Stimulated activated naive B cell treated with anti-CD40 and anti-IgM and Interleukin-4, amounts not matched to agents 10 μg/mL and 1 μg/mL and 100 μg/mL, for 72 hours (primary cell): ENCODE data around the gene FKBP2.

ENCODE experiments used
- ATAC-seq, 2 donors: fragments of 150-1000 bp; cut with Tn5 transposase; replicated peaks; 2 replicates each; pipeline ENCODE4 v1.10.0; 2021; ENCODE audit warnings: moderate library complexity in 1 of 2
- DNase-seq: peaks from one replicate; pipeline ENCODE4 v3.0.0; 2021
- H3K27ac Mint-ChIP-seq: one replicate; pipeline ENCODE4 v1.8.0; 2022; ENCODE audit warnings: mild to moderate bottlenecking, mixed read lengths
- H3K27me3 Mint-ChIP-seq, 2 donors: one replicate each; pipeline ENCODE4 v1.8.0; 2022; ENCODE audit warnings: mixed read lengths in 2 of 2
- H3K36me3 Mint-ChIP-seq, 2 donors: one replicate each; pipeline ENCODE4 v1.8.0; 2022; ENCODE audit warnings: mixed read lengths in 2 of 2, mild to moderate bottlenecking in 1 of 2
- H3K4me1 Mint-ChIP-seq, 2 donors: one replicate each; pipeline ENCODE4 v1.8.0; 2022; ENCODE audit warnings: mixed read lengths in 2 of 2, mild to moderate bottlenecking in 1 of 2
- H3K4me3 Mint-ChIP-seq, 2 donors: one replicate each; pipeline ENCODE4 v1.8.0; 2022; ENCODE audit warnings: mild to moderate bottlenecking in 2 of 2, mixed read lengths in 2 of 2, moderate library complexity in 1 of 2
- H3K9me3 Mint-ChIP-seq, 2 donors: one replicate each; pipeline ENCODE4 v1.8.0; 2022; ENCODE audit warnings: mixed read lengths in 2 of 2, mild to moderate bottlenecking in 1 of 2

FKBP2 gene

DNA sequence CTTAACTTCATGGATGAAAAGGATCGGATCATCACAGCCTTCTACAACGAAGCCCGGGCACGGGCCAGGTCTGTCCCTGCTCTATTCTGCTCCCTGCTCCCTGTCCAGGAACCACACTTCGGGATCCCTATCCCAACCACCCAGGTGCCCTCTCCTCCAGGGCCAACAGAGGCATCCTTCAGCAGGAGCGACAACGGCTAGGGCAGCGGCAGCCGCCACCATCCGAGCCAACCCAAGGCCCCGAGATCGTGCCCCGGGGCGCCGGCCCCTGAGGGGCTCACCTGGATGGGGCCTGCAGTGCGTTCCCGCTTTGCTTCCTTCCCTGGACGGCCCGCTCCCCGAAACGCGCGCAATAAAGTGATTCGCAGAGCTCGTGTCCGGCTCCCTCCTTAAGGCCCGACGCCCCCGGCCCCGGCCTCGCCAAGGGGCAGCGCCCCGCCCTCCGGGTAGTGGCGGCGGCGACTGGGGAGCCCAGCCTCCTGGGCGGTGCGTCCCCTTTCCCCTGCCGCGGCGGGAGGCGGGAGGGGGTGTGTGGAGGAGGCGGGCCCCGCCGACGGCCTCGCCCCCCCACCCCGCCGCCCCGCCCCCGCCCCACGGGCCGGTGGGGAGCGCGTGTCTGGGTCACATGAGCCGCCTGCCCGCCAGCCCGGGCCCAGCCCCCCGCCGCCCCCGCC, 6.8 kb upstream of the FKBP2 start, which contains the start of gene VEGFB:
Gene VEGFB, plus strand, starts transcription at position 672 of the 674 bp plus-strand sequence. CDS start 250 bp downstream, outside the sequence.
- DNase-seq = peak; percentile 63
- Mint-ChIP-seq H3K36me3 (peaks cover 26 to 47% of the 10 kb centered on the region in 2 donors), H3K4me3 (peak within 1 kb of the TSS; percentile 94 to 95)

DNA sequence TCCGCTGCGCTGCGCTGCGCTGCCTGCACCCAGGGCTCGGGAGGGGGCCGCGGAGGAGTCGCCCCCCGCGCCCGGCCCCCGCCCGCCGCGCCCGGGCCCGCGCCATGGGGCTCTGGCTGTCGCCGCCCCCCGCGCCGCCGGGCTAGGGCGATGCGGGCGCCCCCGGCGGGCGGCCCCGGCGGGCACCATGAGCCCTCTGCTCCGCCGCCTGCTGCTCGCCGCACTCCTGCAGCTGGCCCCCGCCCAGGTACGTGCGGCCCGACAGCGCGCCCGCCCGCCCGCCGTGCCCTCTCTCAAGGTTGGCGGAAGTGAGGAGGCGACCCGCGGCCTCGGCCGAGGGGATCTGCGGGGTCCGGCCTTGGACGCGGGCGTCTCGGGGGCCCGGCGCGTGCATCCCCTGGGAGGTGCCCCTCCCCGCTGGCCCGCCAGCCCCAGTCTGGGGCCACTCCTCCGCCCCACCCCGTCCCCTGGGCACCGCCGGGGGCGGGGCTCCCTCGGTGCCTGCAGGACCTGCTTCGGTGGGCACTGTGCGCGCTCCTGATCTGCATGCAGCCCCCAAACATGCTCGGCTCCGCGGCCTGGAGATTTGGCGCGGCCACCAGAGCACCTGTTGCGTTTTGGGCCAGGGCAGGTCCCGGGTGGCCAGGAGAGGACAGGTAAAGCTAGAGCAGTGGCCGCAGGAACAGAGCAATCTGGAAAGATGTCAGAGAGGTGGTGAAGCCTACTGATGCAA, 6.1 kb upstream of the FKBP2 start:
- DNase-seq (no peak), ATAC-seq (peak; percentile 45 to 46)
- Mint-ChIP-seq H3K4me3 (peak overlapping the region; percentile 94 to 95), H3K4me1 (peaks cover 47 to 88% of the 10 kb centered on the region in 2 donors), H3K27ac (peak overlapping the region; percentile 92), H3K27me3 (no peaks in the 10 kb centered on the region), H3K36me3 (peaks cover 27 to 45% of the 10 kb centered on the region in 2 donors), H3K9me3 (no peaks in the 10 kb centered on the region)

More for the DNA sequence above, 6.8 kb upstream of the FKBP2 start, which contains the start of gene VEGFB:
- ATAC-seq = peak; percentile 55 to 62
- Mint-ChIP-seq H3K9me3 (no peaks in the 10 kb centered on the region), H3K4me1 (peaks cover 51 to 88% of the 10 kb centered on the region in 2 donors), H3K27me3 (no peaks in the 10 kb centered on the region), H3K27ac (peak within 1 kb of the TSS; percentile 92)

DNA sequence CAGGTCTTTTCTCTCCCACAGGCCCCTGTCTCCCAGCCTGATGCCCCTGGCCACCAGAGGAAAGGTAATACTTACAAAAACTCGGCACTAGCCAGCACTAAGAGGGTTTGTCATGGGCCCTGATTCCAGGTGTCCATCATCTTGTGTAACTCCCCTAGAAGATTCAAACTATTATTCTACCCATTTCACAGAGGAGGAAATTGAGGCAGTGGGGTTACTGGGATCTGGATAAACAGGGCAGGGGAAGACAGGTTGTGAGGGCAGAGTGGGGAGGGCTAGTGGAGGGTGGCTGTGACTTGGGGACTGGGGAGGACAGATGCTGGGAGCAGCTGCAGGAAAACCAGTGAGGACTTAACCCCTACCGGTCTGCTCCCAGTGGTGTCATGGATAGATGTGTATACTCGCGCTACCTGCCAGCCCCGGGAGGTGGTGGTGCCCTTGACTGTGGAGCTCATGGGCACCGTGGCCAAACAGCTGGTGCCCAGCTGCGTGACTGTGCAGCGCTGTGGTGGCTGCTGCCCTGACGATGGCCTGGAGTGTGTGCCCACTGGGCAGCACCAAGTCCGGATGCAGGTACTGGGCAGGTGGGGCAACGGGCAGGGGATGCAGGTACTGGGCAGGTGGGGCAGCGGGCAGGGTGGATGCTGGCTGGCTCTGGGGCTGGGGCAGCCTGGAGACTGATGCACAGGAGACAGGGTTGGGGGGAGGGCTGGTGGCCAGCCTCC, 5.3 kb upstream of the FKBP2 start:
- peak overlapping the region; percentile 92 for H3K27ac Mint-ChIP-seq
- no peaks in the 10 kb centered on the region for H3K9me3 Mint-ChIP-seq
- H3K4me1 Mint-ChIP-seq = peaks cover 49 to 89% of the 10 kb centered on the region in 2 donors
- no peaks in the 10 kb centered on the region for H3K27me3 Mint-ChIP-seq
- H3K4me3 Mint-ChIP-seq = peak overlapping the region; percentile 94 to 95
- no peak for DNase-seq
- ATAC-seq = no peak
- peaks cover 32 to 45% of the 10 kb centered on the region in 2 donors for H3K36me3 Mint-ChIP-seq

DNA sequence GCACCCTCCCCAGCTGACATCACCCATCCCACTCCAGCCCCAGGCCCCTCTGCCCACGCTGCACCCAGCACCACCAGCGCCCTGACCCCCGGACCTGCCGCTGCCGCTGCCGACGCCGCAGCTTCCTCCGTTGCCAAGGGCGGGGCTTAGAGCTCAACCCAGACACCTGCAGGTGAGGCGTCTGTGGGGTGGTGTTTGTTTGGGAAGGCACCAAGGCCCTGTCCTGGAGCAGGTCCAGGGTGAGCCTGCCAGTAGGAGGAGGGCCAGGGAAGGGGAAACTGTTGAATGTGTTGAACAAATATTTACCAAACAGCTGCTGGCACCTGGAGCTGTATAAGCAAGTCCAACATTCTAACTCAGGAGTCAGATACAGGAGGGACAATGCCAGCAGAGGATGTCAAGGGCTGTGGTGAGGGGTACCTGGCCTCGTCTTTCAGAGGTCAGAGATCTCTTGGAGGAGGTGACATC, 3.4 kb upstream of the FKBP2 start:
- Mint-ChIP-seq H3K36me3 (peaks cover 34 to 48% of the 10 kb centered on the region in 2 donors), H3K9me3 (no peaks in the 10 kb centered on the region), H3K27ac (peak overlapping the region; percentile 87), H3K27me3 (no peaks in the 10 kb centered on the region), H3K4me1 (peaks cover 40 to 81% of the 10 kb centered on the region in 2 donors), H3K4me3 (peak overlapping the region in 1 of 2 donors; percentile 37)
- no peak for DNase-seq
- ATAC-seq = no peak

DNA sequence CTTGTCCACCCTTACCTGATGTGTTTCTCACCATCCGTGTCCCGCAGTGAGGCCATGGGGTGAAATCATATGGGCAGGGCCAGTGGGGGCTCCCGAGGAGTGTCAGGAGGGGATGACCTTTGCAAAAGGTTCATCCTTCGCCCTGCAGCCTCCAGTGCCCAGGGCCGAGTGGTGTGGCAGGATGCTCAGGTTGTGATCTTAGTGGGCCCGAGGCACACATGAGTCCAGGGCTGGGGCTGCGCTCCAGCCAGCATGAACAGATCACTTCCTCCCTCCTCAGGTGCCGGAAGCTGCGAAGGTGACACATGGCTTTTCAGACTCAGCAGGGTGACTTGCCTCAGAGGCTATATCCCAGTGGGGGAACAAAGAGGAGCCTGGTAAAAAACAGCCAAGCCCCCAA, 2.8 kb upstream of the FKBP2 start:
- H3K9me3 Mint-ChIP-seq = no peaks in the 10 kb centered on the region
- H3K27ac Mint-ChIP-seq = peak overlapping the region; percentile 99
- no peaks in the 10 kb centered on the region for H3K27me3 Mint-ChIP-seq
- peaks cover 38 to 51% of the 10 kb centered on the region in 2 donors for H3K36me3 Mint-ChIP-seq
- H3K4me3 Mint-ChIP-seq = no peak overlapping the region
- ATAC-seq (no peak), DNase-seq (no peak)
- peaks cover 40 to 81% of the 10 kb centered on the region in 2 donors for H3K4me1 Mint-ChIP-seq

- ATAC-seq = no peak
- peaks cover 43 to 81% of the 10 kb centered on the region in 2 donors for H3K4me1 Mint-ChIP-seq
- H3K36me3 Mint-ChIP-seq = peaks cover 44 to 60% of the 10 kb centered on the region in 2 donors
- no peak overlapping the region for H3K4me3 Mint-ChIP-seq
- no peak for DNase-seq
- peak overlapping the region; percentile 99 for H3K27ac Mint-ChIP-seq
- H3K9me3 Mint-ChIP-seq = no peaks in the 10 kb centered on the region
- no peaks in the 10 kb centered on the region for H3K27me3 Mint-ChIP-seq
Observed at GRCh38 chr11:64238999-64239398, 1.9 kb upstream of the FKBP2 start.

GRCh38 chr11:64239662-64240434, 1.0 kb upstream of the FKBP2 start:
- peaks cover 43 to 85% of the 10 kb centered on the region in 2 donors for H3K4me1 Mint-ChIP-seq

DNA sequence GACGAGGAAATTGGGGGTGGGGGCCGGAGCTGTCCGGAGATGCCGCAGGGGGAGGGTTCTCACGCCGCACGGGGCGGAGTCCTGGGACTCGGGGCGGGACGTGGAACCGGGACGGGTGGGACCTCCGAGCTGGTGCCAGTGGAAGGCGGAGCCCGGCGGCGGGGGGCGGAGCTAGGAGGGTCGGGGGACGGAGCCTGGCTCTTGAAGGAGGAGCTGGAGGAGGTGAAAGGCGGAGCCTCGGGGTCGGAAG, 271 bp downstream of the FKBP2 start:
- peak; percentile 70 to 73 for ATAC-seq
- peak; percentile 100 for DNase-seq
- Mint-ChIP-seq H3K27ac (peak overlapping the region; percentile 99), H3K27me3 (no peaks in the 10 kb centered on the region), H3K4me1 (peaks cover 37 to 79% of the 10 kb centered on the region in 2 donors), H3K9me3 (no peaks in the 10 kb centered on the region), H3K4me3 (peak overlapping the region; percentile 80 to 95), H3K36me3 (peaks cover 37 to 59% of the 10 kb centered on the region in 2 donors)

More at GRCh38 chr11:64239662-64240434, 1.0 kb upstream of the FKBP2 start:
- ATAC-seq (peak; percentile 47 to 48), DNase-seq (peak; percentile 84)
- Mint-ChIP-seq H3K27ac (peak overlapping the region; percentile 99), H3K9me3 (no peaks in the 10 kb centered on the region), H3K36me3 (peaks cover 44 to 63% of the 10 kb centered on the region in 2 donors), H3K27me3 (no peaks in the 10 kb centered on the region), H3K4me3 (peak overlapping the region; percentile 80 to 95)

DNA sequence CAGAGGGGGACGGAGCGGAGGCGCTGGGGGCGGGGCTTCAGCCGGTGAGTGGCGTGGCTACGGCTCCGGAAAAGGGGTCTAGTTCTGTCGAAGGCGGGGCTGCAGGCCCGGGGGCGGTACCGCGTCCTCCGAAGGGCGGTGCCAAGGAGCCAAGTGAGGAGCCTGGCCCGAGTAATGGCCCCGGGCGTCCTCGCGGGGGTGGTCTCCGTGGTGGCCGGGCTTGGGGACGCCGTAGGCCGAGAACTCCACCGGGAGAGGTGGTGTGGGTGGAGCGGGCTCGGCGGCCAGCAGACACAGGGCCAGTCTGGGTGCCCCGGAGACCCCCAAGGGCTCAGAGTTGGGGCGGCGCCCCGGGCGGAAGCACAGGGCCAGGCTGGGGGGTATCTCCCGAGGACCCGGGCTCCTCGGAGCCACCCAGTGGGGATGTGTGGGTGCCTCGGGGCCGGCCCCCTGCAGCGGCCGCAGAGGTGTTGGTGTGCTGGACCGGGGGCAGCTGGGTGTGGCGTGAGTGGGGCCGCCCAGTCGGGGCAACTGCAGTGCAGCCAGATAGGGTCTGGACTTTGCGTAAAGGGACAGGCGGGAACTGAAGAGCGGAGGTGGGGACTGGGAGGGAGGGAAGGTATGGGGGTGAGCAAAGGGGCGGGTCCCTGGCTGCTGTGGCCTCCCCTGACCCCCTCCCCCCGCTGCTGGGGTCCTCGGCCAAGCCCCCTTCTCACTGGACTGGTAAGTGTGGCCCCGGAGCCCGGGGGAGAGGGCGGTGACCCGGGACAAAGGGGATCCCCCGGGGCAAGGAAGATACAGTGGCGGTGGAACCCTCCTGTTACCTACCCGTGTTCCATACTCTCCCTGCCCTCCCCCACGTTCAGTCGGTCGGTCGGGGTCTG, 838 bp downstream of the FKBP2 start:
- Mint-ChIP-seq H3K9me3 (no peaks in the 10 kb centered on the region), H3K36me3 (peaks cover 37 to 59% of the 10 kb centered on the region in 2 donors), H3K27ac (peak overlapping the region; percentile 99), H3K4me1 (peaks cover 37 to 75% of the 10 kb centered on the region in 2 donors), H3K4me3 (peak overlapping the region; percentile 80 to 95), H3K27me3 (no peaks in the 10 kb centered on the region)
- peak; percentile 3 to 58 for ATAC-seq
- peak; percentile 50 for DNase-seq

DNA sequence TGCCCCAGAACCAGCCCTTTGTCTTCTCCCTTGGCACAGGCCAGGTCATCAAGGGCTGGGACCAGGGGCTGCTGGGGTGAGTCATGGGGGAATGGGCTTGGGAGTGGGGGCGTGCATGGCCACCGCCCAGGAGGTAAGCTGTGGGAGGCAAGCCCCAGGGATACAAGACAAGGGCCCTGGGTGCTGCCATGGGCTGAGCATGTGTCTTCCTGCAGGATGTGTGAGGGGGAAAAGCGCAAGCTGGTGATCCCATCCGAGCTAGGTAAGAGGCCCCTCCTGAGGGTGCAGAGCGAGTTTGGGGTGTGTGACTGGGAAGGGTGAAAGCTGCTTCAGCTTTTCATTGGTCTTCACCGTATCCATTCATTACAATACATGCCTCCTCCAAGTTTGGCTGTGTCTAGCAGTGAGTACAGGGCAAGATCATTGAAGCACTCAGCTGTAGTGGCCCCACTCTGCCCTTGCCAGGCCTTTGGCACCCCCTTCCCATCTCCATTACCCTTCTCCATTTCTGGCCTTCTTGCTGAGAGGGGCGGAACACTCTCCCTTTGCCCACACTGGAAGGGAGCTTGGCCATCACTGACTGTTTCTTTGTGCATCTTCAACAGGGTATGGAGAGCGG, 2.5 kb downstream of the FKBP2 start:
- H3K27ac Mint-ChIP-seq = peak overlapping the region; percentile 81
- DNase-seq = no peak

DNA sequence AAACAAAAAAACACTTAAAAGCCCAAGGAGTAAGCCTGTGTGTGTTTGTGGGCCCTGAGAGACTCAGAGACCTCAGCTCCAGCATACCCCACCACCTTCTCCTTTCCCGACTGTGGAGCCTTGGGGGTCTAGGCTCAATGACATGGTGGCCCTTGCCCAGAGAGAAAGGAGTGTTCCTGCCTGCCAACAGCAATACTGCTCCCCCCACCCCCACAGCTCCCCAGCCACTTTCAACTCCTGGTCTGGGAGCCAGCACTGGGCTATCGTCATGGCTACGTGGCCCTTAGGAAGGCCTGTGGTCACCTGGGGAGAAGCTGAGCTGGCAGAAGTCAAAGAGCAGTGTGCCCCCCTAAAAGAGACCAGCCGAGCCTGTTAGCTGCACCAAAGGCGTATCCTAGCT, 3.2 kb downstream of the FKBP2 start:
- no peaks in the 10 kb centered on the region for H3K9me3 Mint-ChIP-seq
- H3K4me1 Mint-ChIP-seq = peaks cover 27 to 69% of the 10 kb centered on the region in 2 donors
- peaks cover 25 to 35% of the 10 kb centered on the region in 2 donors for H3K36me3 Mint-ChIP-seq

More for the DNA sequence above, 2.5 kb downstream of the FKBP2 start:
- Mint-ChIP-seq H3K36me3 (peaks cover 29 to 43% of the 10 kb centered on the region in 2 donors), H3K9me3 (no peaks in the 10 kb centered on the region), H3K4me1 (peaks cover 32 to 73% of the 10 kb centered on the region in 2 donors), H3K27me3 (no peaks in the 10 kb centered on the region), H3K4me3 (peak overlapping the region; percentile 65 to 80)
- ATAC-seq = no peak

DNA sequence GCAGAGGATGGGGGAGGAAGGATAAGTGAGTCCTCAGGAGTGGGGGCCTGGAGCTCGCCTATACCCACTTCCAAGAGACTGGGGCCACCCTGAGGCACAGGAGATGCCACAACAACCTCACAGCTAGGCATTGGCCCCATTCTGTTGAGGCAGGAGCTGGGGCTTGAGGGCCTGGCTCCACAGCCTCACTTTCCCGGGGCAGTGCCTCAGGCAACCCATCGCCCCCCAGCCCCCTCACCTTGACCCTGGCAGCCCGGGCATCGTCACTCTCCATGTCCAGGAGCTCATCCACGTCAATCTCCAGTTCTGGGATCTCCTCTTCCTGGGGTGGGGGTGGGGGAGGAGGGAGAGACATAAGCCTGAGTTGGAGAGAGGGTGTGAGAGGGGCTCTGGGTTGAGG, 4.1 kb downstream of the FKBP2 start:
- Mint-ChIP-seq H3K9me3 (no peaks in the 10 kb centered on the region), H3K4me3 (peak overlapping the region; percentile 94 to 95), H3K36me3 (peaks cover 17 to 31% of the 10 kb centered on the region in 2 donors), H3K27ac (peak overlapping the region; percentile 96), H3K27me3 (no peaks in the 10 kb centered on the region), H3K4me1 (peaks cover 22 to 66% of the 10 kb centered on the region in 2 donors)
- ATAC-seq (no peak), DNase-seq (no peak)

More for the DNA sequence above, 3.2 kb downstream of the FKBP2 start:
- peak overlapping the region; percentile 65 to 80 for H3K4me3 Mint-ChIP-seq
- H3K27me3 Mint-ChIP-seq = no peaks in the 10 kb centered on the region
- H3K27ac Mint-ChIP-seq = peak overlapping the region; percentile 81
- DNase-seq = no peak
- no peak for ATAC-seq
